ENCODE data around the gene L1TD1.

DNA sequence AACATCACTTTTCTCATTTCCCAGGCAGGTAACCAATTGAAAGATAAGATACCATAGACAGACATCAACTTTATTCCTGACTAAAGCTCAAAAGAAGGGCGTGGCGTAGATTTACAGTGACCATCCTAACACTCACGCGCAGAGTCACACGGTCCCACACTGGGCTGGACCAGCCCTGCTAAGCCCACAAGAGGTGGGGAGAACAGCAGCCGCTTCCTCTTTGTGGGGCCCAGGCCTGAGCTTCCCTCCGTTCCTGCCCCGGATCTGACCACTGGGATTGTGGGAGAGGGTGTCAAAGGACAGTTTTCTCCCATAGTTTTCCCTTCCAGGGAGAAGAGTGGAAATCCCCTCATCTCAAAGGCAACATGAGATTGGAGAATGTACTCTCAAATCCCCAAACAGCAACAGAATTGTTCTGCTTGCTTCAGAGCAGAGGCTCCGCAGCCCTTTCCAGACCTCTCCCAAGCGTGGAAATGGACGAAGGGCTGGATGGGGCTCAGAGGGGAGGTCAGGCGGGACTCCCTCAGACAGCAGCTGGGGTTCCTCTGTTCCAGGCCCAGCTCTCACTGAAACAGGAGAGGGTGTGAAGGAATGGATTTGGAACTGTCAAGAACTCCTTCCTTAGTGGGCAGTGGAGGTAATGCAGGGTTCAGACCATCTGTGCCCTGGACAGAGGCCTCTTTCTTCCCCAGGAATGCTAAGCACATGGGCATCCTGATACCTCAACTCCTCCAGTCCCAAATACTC is 33.7 kb downstream of the L1TD1 start:
- TF ChIP-seq POLR2A (IDR thresholded peaks at IDR 0.05), result no peak
- TF ChIP-seq, protein P1, sequence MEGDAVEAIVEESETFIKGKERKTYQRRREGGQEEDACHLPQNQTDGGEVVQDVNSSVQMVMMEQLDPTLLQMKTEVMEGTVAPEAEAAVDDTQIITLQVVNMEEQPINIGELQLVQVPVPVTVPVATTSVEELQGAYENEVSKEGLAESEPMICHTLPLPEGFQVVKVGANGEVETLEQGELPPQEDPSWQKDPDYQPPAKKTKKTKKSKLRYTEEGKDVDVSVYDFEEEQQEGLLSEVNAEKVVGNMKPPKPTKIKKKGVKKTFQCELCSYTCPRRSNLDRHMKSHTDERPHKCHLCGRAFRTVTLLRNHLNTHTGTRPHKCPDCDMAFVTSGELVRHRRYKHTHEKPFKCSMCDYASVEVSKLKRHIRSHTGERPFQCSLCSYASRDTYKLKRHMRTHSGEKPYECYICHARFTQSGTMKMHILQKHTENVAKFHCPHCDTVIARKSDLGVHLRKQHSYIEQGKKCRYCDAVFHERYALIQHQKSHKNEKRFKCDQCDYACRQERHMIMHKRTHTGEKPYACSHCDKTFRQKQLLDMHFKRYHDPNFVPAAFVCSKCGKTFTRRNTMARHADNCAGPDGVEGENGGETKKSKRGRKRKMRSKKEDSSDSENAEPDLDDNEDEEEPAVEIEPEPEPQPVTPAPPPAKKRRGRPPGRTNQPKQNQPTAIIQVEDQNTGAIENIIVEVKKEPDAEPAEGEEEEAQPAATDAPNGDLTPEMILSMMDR (IDR thresholded peaks at IDR 0.05), result no peak

All from right lobe of liver (tissue), 4 donors.